Amygdala (tissue), 56 donors: ENCODE measurements around the gene SIN3B.

Source experiments
- DNase-seq, 56 donors: peaks; one replicate each; lab custom pipeline; 2025; lab: John Stamatoyannopoulos, UW

Gene SIN3B

GRCh38 chr19:16901491-16902175 lies 72.4 kb downstream of the SIN3B start:
- peak in 6 of 56 donors; percentile 7 to 44 (median 18) for DNase-seq

- no peak for DNase-seq
These were observed 73.3 kb downstream of the SIN3B start for GRCh38 chr19:16902545-16902944.

GRCh38 chr19:16903347-16903746 lies 74.1 kb downstream of the SIN3B start:
- DNase-seq, result no peak

- no peak for DNase-seq
These were observed 75.4 kb downstream of the SIN3B start for GRCh38 chr19:16904599-16904998.

GRCh38 chr19:16908759-16909158 lies 79.6 kb downstream of the SIN3B start:
- no peak for DNase-seq

GRCh38 chr19:16911046-16911445 lies 81.8 kb downstream of the SIN3B start:
- DNase-seq, result no peak

GRCh38 chr19:16912780-16913179 lies 83.6 kb downstream of the SIN3B start:
- no peak for DNase-seq

GRCh38 chr19:16914421-16914820 lies 85.2 kb downstream of the SIN3B start:
- no peak for DNase-seq

- DNase-seq, result no peak
These were observed 85.9 kb downstream of the SIN3B start for GRCh38 chr19:16915135-16915534.

- no peak for DNase-seq
These were observed 86.5 kb downstream of the SIN3B start for GRCh38 chr19:16915734-16916133.

- DNase-seq, result no peak
These were observed 88.2 kb downstream of the SIN3B start for GRCh38 chr19:16917401-16917800.

GRCh38 chr19:16919496-16919895 lies 90.3 kb downstream of the SIN3B start:
- no peak for DNase-seq

- no peak for DNase-seq
These were observed 91.8 kb downstream of the SIN3B start for GRCh38 chr19:16920816-16921529.

- no peak for DNase-seq
These were observed 92.8 kb downstream of the SIN3B start for GRCh38 chr19:16921766-16922591.

- no peak for DNase-seq
These were observed 93.4 kb downstream of the SIN3B start for GRCh38 chr19:16922592-16922934.

- no peak for DNase-seq
These were observed 93.8 kb downstream of the SIN3B start for GRCh38 chr19:16922949-16923348.

- no peak for DNase-seq
These were observed 98.7 kb downstream of the SIN3B start for GRCh38 chr19:16927883-16928282.

- DNase-seq, result no peak
These were observed 99.2 kb downstream of the SIN3B start for GRCh38 chr19:16928351-16928750.

- DNase-seq, result no peak
These were observed 99.7 kb downstream of the SIN3B start for GRCh38 chr19:16928916-16929315.
